ENCODE measurements around the gene VTN.

DNA sequence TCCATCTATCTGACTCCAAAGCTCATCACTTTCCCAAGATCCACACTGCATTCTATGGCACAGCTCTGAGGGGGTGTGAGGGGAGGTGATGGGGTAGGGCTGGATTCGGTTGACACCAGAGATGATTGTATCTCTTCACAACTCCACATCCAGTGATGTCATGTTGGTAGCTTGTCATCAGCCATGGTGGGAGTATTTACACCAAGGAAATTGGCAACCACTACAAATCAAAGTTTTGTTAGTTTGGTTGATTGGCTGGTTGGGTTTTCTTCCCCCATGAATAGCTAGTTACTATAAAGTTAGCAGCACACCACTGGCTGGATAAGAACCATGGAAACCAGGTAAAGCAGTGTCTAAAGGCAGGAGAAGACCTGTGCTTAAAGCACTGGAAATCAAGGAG lies 20.9 kb upstream of the VTN start:
- TF ChIP-seq, protein P1, sequence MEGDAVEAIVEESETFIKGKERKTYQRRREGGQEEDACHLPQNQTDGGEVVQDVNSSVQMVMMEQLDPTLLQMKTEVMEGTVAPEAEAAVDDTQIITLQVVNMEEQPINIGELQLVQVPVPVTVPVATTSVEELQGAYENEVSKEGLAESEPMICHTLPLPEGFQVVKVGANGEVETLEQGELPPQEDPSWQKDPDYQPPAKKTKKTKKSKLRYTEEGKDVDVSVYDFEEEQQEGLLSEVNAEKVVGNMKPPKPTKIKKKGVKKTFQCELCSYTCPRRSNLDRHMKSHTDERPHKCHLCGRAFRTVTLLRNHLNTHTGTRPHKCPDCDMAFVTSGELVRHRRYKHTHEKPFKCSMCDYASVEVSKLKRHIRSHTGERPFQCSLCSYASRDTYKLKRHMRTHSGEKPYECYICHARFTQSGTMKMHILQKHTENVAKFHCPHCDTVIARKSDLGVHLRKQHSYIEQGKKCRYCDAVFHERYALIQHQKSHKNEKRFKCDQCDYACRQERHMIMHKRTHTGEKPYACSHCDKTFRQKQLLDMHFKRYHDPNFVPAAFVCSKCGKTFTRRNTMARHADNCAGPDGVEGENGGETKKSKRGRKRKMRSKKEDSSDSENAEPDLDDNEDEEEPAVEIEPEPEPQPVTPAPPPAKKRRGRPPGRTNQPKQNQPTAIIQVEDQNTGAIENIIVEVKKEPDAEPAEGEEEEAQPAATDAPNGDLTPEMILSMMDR (IDR thresholded peaks at IDR 0.05), result no peak
- TF ChIP-seq POLR2A (IDR thresholded peaks at IDR 0.05), result no peak

Measured in prostate gland (tissue), 2 donors.